HepG2 (cell line): ENCODE measurements around the gene AFG1L. TPM values are rescaled to one million over a fixed set of nuclear protein-coding genes. Genes with fewer than 3 reads are reported as not detected.

Source experiments
- ATAC-seq: fragments of 200-7000 bp; cut with Tn5 transposase; 3 replicates; pipeline ENCODE4 v1.9.1; 2020; ENCODE audit warnings: mild to moderate bottlenecking, moderate library complexity
- BruUV-seq: library from RNA; stranded (reverse); fragments of 400-500 nt; replicated peaks from 2 replicates; lab custom pipeline; 2021; lab: Mats Ljungman, UMichigan
- CTCF ChIA-PET: fragments of 300-600 bp; formaldehyde crosslinking; extraction: SDS; loops from one replicate; lab custom pipeline; 2021; ENCODE audit warnings: low total read pairs, inconsistent platforms, low intra/inter-chr PET ratio; lab: Yijun Ruan, JAX
- POLR2A ChIA-PET: fragments of 350-600 bp; sonication (Branson Sonifier 250); formaldehyde crosslinking; loops from one replicate; lab custom pipeline; 2020; ENCODE audit warnings: antibody characterized with exemption, inconsistent platforms; lab: Yijun Ruan, JAX
- DNase-seq: peaks from one replicate; pipeline ENCODE4 v3.0.0-alpha.2; 2015; ENCODE audit warnings: low spot score
- FAIRE-seq: peaks from 3 replicates; lab custom pipeline; 2011; peaks lifted over from hg19 to GRCh38; lab: Jason Lieb, UNC
- H2AFZ ChIP-seq: one replicate; pipeline ENCODE4 v1.6.1; 2011; ENCODE audit warnings: low read length, inconsistent platforms
- H3K27ac ChIP-seq: fragments of 300-600 bp; 3 replicates; pipeline ENCODE4 v1.8.0; 2011; ENCODE audit warnings: mixed run types, mild to moderate bottlenecking, mixed read lengths, low read length, inconsistent platforms; ENCODE audit not compliant: insufficient read depth; ENCODE audit errors: extremely low read length
- H3K27me3 ChIP-seq, 2 experiments: fragments of 200-600 bp in 1 of 2; 2 replicates in 1 of 2; 3 replicates in 1 of 2; pipeline versions ENCODE4 v1.6.0 to v1.8.0; 2011; ENCODE audit warnings: low read length in 2 of 2, mild to moderate bottlenecking in 2 of 2, moderate library complexity in 2 of 2, inconsistent platforms in 1 of 2; ENCODE audit not compliant: insufficient read depth in 2 of 2, control insufficient read depth in 1 of 2
- H3K36me3 ChIP-seq, 2 experiments: fragments of 200-600 bp in 1 of 2; replicated peaks in 1 of 2; 2 replicates in 1 of 2; 3 replicates in 1 of 2; pipeline versions ENCODE4 v1.5.1 to v1.8.0; 2011; ENCODE audit warnings: low read length in 2 of 2, inconsistent platforms in 1 of 2; ENCODE audit not compliant: insufficient read depth in 2 of 2, control insufficient read depth in 1 of 2
- H3K4me1 ChIP-seq: 2 replicates; pipeline ENCODE4 v1.5.1; 2012; ENCODE audit warnings: low read length, inconsistent platforms; ENCODE audit not compliant: insufficient read depth
- H3K4me2 ChIP-seq: 2 replicates; pipeline ENCODE4 v1.6.0; 2011; ENCODE audit warnings: low read depth, low read length, inconsistent platforms
- H3K4me3 ChIP-seq, 3 experiments: fragments of 200-600 bp in 1 of 3; sonication (generic), shearing (Covaris generic) in 1 of 3; replicated peaks in 1 of 3; 2 replicates each; pipeline ENCODE4 v1.5.1; 2011 to 2016; ENCODE audit warnings: low read length in 3 of 3, inconsistent platforms in 2 of 3, low read depth in 2 of 3, mild to moderate bottlenecking in 2 of 3, control low read depth in 1 of 3, mixed read lengths in 1 of 3; ENCODE audit not compliant: insufficient read depth in 1 of 3
- H3K79me2 ChIP-seq: one replicate; pipeline ENCODE4 v1.6.1; 2011; ENCODE audit warnings: low read length, inconsistent platforms; ENCODE audit not compliant: insufficient read depth
- H3K9ac ChIP-seq: 2 replicates; pipeline ENCODE4 v1.6.0; 2011; ENCODE audit warnings: mild to moderate bottlenecking, low read depth, low read length, inconsistent platforms; ENCODE audit not compliant: insufficient read depth
- H3K9me3 ChIP-seq: 2 replicates; pipeline ENCODE4 v1.5.1; 2012; ENCODE audit warnings: mild to moderate bottlenecking, low read length
- H4K20me1 ChIP-seq: 2 replicates; pipeline ENCODE4 v1.6.0; 2011; ENCODE audit warnings: inconsistent platforms, mild to moderate bottlenecking, low read length, moderate library complexity; ENCODE audit not compliant: insufficient read depth
- FOXK1 ChIP-seq: sonication (generic); formaldehyde crosslinking; IDR thresholded peaks from 2 replicates; pipeline ENCODE4 v1.4.0; 2020; ENCODE audit warnings: low read depth, missing genetic modification reagents, borderline replicate concordance
- POGZ ChIP-seq: sonication (generic); formaldehyde crosslinking; IDR thresholded peaks from 2 replicates; pipeline ENCODE4 v1.4.0; 2020; ENCODE audit warnings: mild to moderate bottlenecking, missing genetic modification reagents
- SNRNP70 ChIP-seq: fragments of 200-400 bp; formaldehyde crosslinking; IDR thresholded peaks from 2 replicates; pipeline ENCODE4 v1.6.1; 2017; ENCODE audit warnings: mild to moderate bottlenecking, low read depth, low read length, moderate library complexity
- XRCC5 ChIP-seq: fragments of 200-400 bp; formaldehyde crosslinking; optimal IDR thresholded peaks from 2 replicates; pipeline ENCODE3; 2017; ENCODE audit warnings: mild to moderate bottlenecking, low read length
- ZNF530 ChIP-seq: sonication (generic); formaldehyde crosslinking; IDR thresholded peaks from 2 replicates; pipeline ENCODE4 v1.5.0; 2020; ENCODE audit warnings: low read depth, mild to moderate bottlenecking, missing genetic modification reagents
- ZNF790 ChIP-seq: sonication (generic); formaldehyde crosslinking; IDR thresholded peaks from 2 replicates; pipeline ENCODE4 v1.8.0; 2022; ENCODE audit warnings: missing genetic modification reagents, mild to moderate bottlenecking, borderline replicate concordance
- WGBS: methylation state at CpG from one replicate; pipeline ENCODE4 v1.1.6; 2017; ENCODE audit warnings: low lambda C conversion rate; 5-methylcytosine and 5-hydroxymethylcytosine counted together
- in situ Hi-C: cut with HindIII; loops from 2 replicates; pipeline ENCODE4 v1.10.0; 2017; ENCODE audit warnings: low pct_unique_long_range_greater_than_20kb; ENCODE audit not compliant: extremely low pct_ligation_motif_present
- intact Hi-C: fragments of 100-400 bp; cut with micrococcal nuclease; formaldehyde crosslinking; loops from one replicate; pipeline ENCODE4 v1.10.0; 2022; ENCODE audit not compliant: unreplicated experiment
- polyA plus RNA-seq, 8 experiments: library from polyadenylated mRNA; depleted of rRNA in 3 of 8; stranded (reverse) in 7 of 8; unstranded in 1 of 8; fragments of >200 nt; fragmentation: Illumina TruSeq in 4 of 8; extraction: Trizol in 4 of 8; gene quantifications; 2 replicates each; pipeline versions ENCODE4 v1.2.1 to v1.2.3, GENCODE V29; 2011 to 2016; ENCODE audit warnings: low read depth in 4 of 8, missing spikeins in 1 of 8, mixed read lengths in 1 of 8; ENCODE audit not compliant: insufficient read depth in 1 of 8
- total RNA-seq, 5 experiments: library from RNA; depleted of rRNA; stranded (reverse); fragments of >200 nt; fragmentation: Illumina TruSeq; extraction: Trizol; gene quantifications; 2 replicates each; pipeline ENCODE4 v1.2.3, GENCODE V29; 2016; ENCODE audit warnings: low read depth in 1 of 5
- TF ChIP-seq, protein P1 (sequence below): sonication (generic); formaldehyde crosslinking; IDR thresholded peaks from 2 replicates; pipeline ENCODE4 v1.8.1; 2023; ENCODE audit warnings: mild to moderate bottlenecking, moderate library complexity, missing genetic modification reagents
- TF ChIP-seq, protein P2 (sequence below): sonication (generic); formaldehyde crosslinking; conservative IDR thresholded peaks from 2 replicates; pipeline ENCODE4 v1.4.0; 2020; ENCODE audit warnings: missing genetic modification reagents

Gene AFG1L
- total and polyA plus RNA-seq, 2 of the 13 experiments (the other 11 are each of a cell fraction or from before 2014, with no cell fraction given): 3.1 to 14.0 TPM

DNA sequence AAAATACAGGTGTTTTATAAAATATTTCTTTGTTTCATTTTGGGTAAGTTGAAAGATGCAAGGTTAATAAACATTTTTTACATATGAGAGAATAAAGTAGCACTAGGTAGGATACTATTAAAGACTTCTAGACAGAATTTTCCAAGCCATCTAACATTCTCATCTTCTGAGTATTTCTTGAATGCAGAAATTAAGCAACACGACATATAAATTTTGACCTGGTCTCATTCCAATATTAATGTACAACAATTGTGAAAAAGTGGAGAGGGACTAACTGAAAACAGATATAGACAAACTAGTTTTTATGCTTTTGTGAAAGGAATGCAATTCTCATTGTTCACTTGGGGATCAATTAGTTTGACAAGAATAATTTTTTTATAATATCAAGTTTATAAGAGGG is 254.4 kb downstream of the AFG1L start:
- H3K4me3 ChIP-seq: no peak overlapping the region
- no TSS peak for BruUV-seq
- 85% methylated on average over 1 of the region's 1 CpG for WGBS
- H3K9ac ChIP-seq: no peak overlapping the region
- H3K79me2 ChIP-seq: no peaks in the 10 kb centered on the region
- POLR2A ChIA-PET: no interaction called here
- H3K36me3 ChIP-seq: no peaks in the 10 kb centered on the region
- 0 out of 2 replicates have a peak, but pooled peaks cover 1% of the 10 kb centered on the region for H3K4me1 ChIP-seq
- H4K20me1 ChIP-seq: no peaks in the 10 kb centered on the region
- ATAC-seq (no peak), FAIRE-seq (no peak), DNase-seq (no peak)
- CTCF ChIA-PET: no interaction called here
- H3K9me3 ChIP-seq: no peaks in the 10 kb centered on the region
- H3K27me3 ChIP-seq: no peaks in the 10 kb centered on the region
- TF ChIP-seq POGZ (CRISPR knock-in tag): no peak
- TF ChIP-seq, protein P1, sequence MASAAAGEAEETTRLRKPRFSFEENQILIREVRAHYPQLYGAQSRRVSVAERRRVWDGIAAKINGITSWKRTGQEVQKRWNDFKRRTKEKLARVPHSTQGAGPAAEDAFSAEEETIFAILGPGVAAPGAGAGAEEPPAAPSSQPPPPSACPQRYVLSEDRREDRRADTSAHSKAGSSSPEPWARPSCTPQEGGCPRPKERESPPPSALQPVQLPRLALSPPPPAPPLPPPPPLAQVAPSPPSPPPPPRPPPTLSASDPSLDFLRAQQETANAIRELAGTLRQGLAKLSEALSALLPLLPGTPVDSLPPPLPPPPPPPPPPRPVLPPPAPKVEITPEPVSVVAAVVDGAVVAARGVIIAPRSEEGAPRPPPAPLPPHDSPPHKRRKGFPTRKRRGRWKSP (CRISPR knock-in tag): no peak
- TF ChIP-seq FOXK1 (CRISPR knock-in tag): no peak
- TF ChIP-seq, protein P2, sequence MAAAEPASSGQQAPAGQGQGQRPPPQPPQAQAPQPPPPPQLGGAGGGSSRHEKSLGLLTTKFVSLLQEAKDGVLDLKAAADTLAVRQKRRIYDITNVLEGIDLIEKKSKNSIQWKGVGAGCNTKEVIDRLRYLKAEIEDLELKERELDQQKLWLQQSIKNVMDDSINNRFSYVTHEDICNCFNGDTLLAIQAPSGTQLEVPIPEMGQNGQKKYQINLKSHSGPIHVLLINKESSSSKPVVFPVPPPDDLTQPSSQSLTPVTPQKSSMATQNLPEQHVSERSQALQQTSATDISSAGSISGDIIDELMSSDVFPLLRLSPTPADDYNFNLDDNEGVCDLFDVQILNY (CRISPR knock-in tag): no peak
- TF ChIP-seq SNRNP70: no peak
- TF ChIP-seq XRCC5: no peak
- TF ChIP-seq ZNF790 (CRISPR knock-in tag): no peak
- no peak for TF ChIP-seq ZNF530 (CRISPR knock-in tag)
- in situ Hi-C loops (no loop called here), intact Hi-C loops (no loop called here)
- H2AFZ ChIP-seq: no peak overlapping the region
- H3K4me2 ChIP-seq: no peak overlapping the region
- no peak overlapping the region for H3K27ac ChIP-seq
